ENCODE results near the gene CAMSAP3.

CAMSAP3 gene

GRCh38 chr19:7602240-7602934, 6.7 kb downstream of the CAMSAP3 start:
- H3K27ac Mint-ChIP-seq: no peak overlapping the region
- H3K9me3 Mint-ChIP-seq (ENCODE audit: low read depth): no peaks in the 10 kb centered on the region
- H3K4me1 Mint-ChIP-seq (ENCODE audit: low read depth): no peaks in the 10 kb centered on the region
- peaks cover 10% of the 10 kb centered on the region for H3K27me3 Mint-ChIP-seq
- H3K4me3 Mint-ChIP-seq: no peak overlapping the region
- no peaks in the 10 kb centered on the region for H3K36me3 Mint-ChIP-seq

GRCh38 chr19:7602935-7603497, 7.4 kb downstream of the CAMSAP3 start:
- no peak overlapping the region for H3K4me3 Mint-ChIP-seq
- peaks cover 6% of the 10 kb centered on the region for H3K27me3 Mint-ChIP-seq
- no peaks in the 10 kb centered on the region for H3K9me3 Mint-ChIP-seq (ENCODE audit: low read depth)
- H3K27ac Mint-ChIP-seq: no peak overlapping the region
- no peaks in the 10 kb centered on the region for H3K4me1 Mint-ChIP-seq (ENCODE audit: low read depth)
- H3K36me3 Mint-ChIP-seq: no peaks in the 10 kb centered on the region

GRCh38 chr19:7603919-7604318, 8.3 kb downstream of the CAMSAP3 start:
- no peaks in the 10 kb centered on the region for H3K36me3 Mint-ChIP-seq
- H3K4me1 Mint-ChIP-seq (ENCODE audit: low read depth): no peaks in the 10 kb centered on the region
- H3K27me3 Mint-ChIP-seq: peaks cover 4% of the 10 kb centered on the region
- H3K9me3 Mint-ChIP-seq (ENCODE audit: low read depth): no peaks in the 10 kb centered on the region
- no peak overlapping the region for H3K27ac Mint-ChIP-seq
- H3K4me3 Mint-ChIP-seq: no peak overlapping the region

- Mint-ChIP-seq H3K36me3 (no peaks in the 10 kb centered on the region), H3K27ac (no peak overlapping the region), H3K27me3 (peaks cover 4% of the 10 kb centered on the region)
These were observed 10.0 kb downstream of the CAMSAP3 start for GRCh38 chr19:7605490-7606222.

GRCh38 chr19:7606289-7606688, 10.6 kb downstream of the CAMSAP3 start:
- H3K9me3 Mint-ChIP-seq (ENCODE audit: low read depth): no peaks in the 10 kb centered on the region
- H3K27ac Mint-ChIP-seq: no peak overlapping the region
- no peak overlapping the region for H3K4me3 Mint-ChIP-seq
- H3K27me3 Mint-ChIP-seq: peaks cover 4% of the 10 kb centered on the region
- no peaks in the 10 kb centered on the region for H3K36me3 Mint-ChIP-seq
- H3K4me1 Mint-ChIP-seq (ENCODE audit: low read depth): no peaks in the 10 kb centered on the region

More at GRCh38 chr19:7605490-7606222, 10.0 kb downstream of the CAMSAP3 start:
- H3K4me3 Mint-ChIP-seq: no peak overlapping the region
- H3K4me1 Mint-ChIP-seq (ENCODE audit: low read depth): no peaks in the 10 kb centered on the region
- H3K9me3 Mint-ChIP-seq (ENCODE audit: low read depth): no peaks in the 10 kb centered on the region

GRCh38 chr19:7607212-7607873, 11.7 kb downstream of the CAMSAP3 start:
- H3K9me3 Mint-ChIP-seq (ENCODE audit: low read depth): no peaks in the 10 kb centered on the region
- peaks cover 2% of the 10 kb centered on the region for H3K27me3 Mint-ChIP-seq
- no peaks in the 10 kb centered on the region for H3K4me1 Mint-ChIP-seq (ENCODE audit: low read depth)
- H3K36me3 Mint-ChIP-seq: no peaks in the 10 kb centered on the region
- no peak overlapping the region for H3K27ac Mint-ChIP-seq
- no peak overlapping the region for H3K4me3 Mint-ChIP-seq

- Mint-ChIP-seq H3K9me3 (ENCODE audit: low read depth) (no peaks in the 10 kb centered on the region), H3K27ac (no peak overlapping the region), H3K4me3 (no peak overlapping the region), H3K36me3 (no peaks in the 10 kb centered on the region), H3K27me3 (peaks cover 2% of the 10 kb centered on the region), H3K4me1 (ENCODE audit: low read depth) (no peaks in the 10 kb centered on the region)
These were observed 12.4 kb downstream of the CAMSAP3 start for GRCh38 chr19:7607874-7608560.

GRCh38 chr19:7610491-7611240, 15.0 kb downstream of the CAMSAP3 start:
- no peaks in the 10 kb centered on the region for H3K27me3 Mint-ChIP-seq
- no peaks in the 10 kb centered on the region for H3K36me3 Mint-ChIP-seq
- no peak overlapping the region for H3K27ac Mint-ChIP-seq
- H3K4me1 Mint-ChIP-seq (ENCODE audit: low read depth): no peaks in the 10 kb centered on the region
- no peaks in the 10 kb centered on the region for H3K9me3 Mint-ChIP-seq (ENCODE audit: low read depth)
- H3K4me3 Mint-ChIP-seq: no peak overlapping the region

- Mint-ChIP-seq H3K27ac (no peak overlapping the region), H3K9me3 (ENCODE audit: low read depth) (no peaks in the 10 kb centered on the region), H3K4me3 (no peak overlapping the region), H3K36me3 (no peaks in the 10 kb centered on the region), H3K4me1 (ENCODE audit: low read depth) (no peaks in the 10 kb centered on the region), H3K27me3 (no peaks in the 10 kb centered on the region)
These were observed 16.0 kb downstream of the CAMSAP3 start for GRCh38 chr19:7611541-7612279.

GRCh38 chr19:7612282-7613274, 16.9 kb downstream of the CAMSAP3 start:
- H3K27ac Mint-ChIP-seq: no peak overlapping the region
- H3K4me3 Mint-ChIP-seq: no peak overlapping the region
- H3K4me1 Mint-ChIP-seq (ENCODE audit: low read depth): no peaks in the 10 kb centered on the region
- no peaks in the 10 kb centered on the region for H3K36me3 Mint-ChIP-seq
- no peaks in the 10 kb centered on the region for H3K27me3 Mint-ChIP-seq
- no peaks in the 10 kb centered on the region for H3K9me3 Mint-ChIP-seq (ENCODE audit: low read depth)

GRCh38 chr19:7614859-7615741, 19.4 kb downstream of the CAMSAP3 start:
- Mint-ChIP-seq H3K4me1 (ENCODE audit: low read depth) (no peaks in the 10 kb centered on the region), H3K27me3 (no peaks in the 10 kb centered on the region), H3K27ac (no peak overlapping the region), H3K36me3 (peaks cover 3% of the 10 kb centered on the region), H3K4me3 (no peak overlapping the region), H3K9me3 (ENCODE audit: low read depth) (no peaks in the 10 kb centered on the region)

GRCh38 chr19:7617172-7617571, 21.5 kb downstream of the CAMSAP3 start:
- peaks cover 3% of the 10 kb centered on the region for H3K36me3 Mint-ChIP-seq
- H3K9me3 Mint-ChIP-seq (ENCODE audit: low read depth): no peaks in the 10 kb centered on the region
- H3K4me1 Mint-ChIP-seq (ENCODE audit: low read depth): no peaks in the 10 kb centered on the region
- no peaks in the 10 kb centered on the region for H3K27me3 Mint-ChIP-seq
- no peak overlapping the region for H3K27ac Mint-ChIP-seq
- H3K4me3 Mint-ChIP-seq: no peak overlapping the region
